Fibroblast of pulmonary artery (primary cell): ENCODE data around the gene RHOT1.
"Not testable (repeated sequence)": the region's sequence is repeated elsewhere in the genome, so short reads cannot be mapped to it uniquely, and the experiment has no call there.

ENCODE experiments used
- DNase-seq: peaks from one replicate; pipeline ENCODE4 v3.0.0-alpha.2; 2010; ENCODE audit warnings: low read depth
- H3K4me3 ChIP-seq: replicated peaks from 2 replicates; pipeline ENCODE4 v1.5.1; 2011; ENCODE audit warnings: low read depth, mild to moderate bottlenecking, control low read depth, low read length, moderate library complexity
- TF ChIP-seq, protein P1 (sequence below): IDR thresholded peaks from 2 replicates; pipeline ENCODE4 v1.5.1; 2011; ENCODE audit warnings: mild to moderate bottlenecking, control low read depth, low read length, inconsistent platforms; ENCODE audit errors: missing control alignments

Gene RHOT1

DNA sequence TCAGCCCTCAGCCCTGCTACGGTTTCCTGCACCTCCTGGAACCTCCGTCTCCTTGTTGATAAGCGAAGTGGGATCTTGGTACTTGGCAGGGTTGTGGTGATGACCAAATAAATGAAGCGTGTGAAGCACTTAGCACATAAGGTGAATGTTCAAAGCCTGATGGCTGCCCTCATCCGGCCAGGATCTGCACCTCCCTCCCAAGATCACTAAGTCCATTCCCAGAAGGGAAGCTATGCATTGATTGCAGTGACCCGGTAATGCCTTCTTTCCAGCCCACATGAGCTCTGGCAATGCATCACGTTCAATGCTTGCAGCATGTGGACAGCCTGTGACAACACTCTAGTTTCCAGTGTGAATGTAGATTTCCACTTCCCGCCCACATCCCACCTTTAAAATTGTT is 24.9 kb upstream of the RHOT1 start:
- no peak for DNase-seq
- no peak overlapping the region for H3K4me3 ChIP-seq
- TF ChIP-seq, protein P1, sequence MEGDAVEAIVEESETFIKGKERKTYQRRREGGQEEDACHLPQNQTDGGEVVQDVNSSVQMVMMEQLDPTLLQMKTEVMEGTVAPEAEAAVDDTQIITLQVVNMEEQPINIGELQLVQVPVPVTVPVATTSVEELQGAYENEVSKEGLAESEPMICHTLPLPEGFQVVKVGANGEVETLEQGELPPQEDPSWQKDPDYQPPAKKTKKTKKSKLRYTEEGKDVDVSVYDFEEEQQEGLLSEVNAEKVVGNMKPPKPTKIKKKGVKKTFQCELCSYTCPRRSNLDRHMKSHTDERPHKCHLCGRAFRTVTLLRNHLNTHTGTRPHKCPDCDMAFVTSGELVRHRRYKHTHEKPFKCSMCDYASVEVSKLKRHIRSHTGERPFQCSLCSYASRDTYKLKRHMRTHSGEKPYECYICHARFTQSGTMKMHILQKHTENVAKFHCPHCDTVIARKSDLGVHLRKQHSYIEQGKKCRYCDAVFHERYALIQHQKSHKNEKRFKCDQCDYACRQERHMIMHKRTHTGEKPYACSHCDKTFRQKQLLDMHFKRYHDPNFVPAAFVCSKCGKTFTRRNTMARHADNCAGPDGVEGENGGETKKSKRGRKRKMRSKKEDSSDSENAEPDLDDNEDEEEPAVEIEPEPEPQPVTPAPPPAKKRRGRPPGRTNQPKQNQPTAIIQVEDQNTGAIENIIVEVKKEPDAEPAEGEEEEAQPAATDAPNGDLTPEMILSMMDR, result no peak

DNA sequence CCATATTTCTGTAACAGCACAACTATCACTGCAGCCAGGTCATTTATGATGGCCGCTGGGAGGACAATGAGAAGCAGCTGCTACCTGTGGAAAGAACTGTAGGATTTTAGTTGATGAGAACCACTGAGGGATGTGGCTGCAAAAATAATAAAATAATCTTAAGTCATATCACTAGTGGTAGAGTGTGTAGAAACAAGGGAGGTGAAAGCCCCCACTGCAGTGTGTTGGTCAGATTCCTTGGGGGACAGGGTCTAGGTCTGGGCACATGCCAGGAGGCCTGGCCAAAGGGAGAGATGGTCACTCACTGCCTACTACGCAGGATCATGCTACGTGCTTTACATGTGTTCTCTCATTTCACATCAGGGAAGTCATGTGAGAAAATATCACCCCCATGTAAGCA is 24.2 kb upstream of the RHOT1 start:
- DNase-seq, H3K4me3 ChIP-seq: not testable (repeated sequence)

DNA sequence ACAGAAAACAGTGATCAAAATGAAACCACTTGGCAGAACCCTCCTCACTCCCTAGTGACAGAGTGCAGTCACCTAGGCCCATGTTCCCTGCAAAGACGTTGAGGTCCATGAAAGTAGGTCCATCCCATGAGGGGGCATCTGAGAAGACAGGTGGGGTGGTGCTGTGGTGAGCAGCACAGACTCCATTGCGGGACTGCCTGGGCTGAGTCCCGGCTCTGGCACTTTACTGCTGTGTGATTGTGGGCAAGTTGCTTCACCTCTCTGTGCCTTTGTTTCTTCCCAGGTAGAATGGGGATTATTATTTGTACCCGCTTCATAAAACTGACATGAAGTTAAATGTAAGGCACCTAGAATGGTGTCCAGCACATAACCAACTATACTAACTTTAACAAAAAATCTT is 23.5 kb upstream of the RHOT1 start:
- no peak for DNase-seq
- TF ChIP-seq, protein P1, result no peak
- no peak overlapping the region for H3K4me3 ChIP-seq

DNA sequence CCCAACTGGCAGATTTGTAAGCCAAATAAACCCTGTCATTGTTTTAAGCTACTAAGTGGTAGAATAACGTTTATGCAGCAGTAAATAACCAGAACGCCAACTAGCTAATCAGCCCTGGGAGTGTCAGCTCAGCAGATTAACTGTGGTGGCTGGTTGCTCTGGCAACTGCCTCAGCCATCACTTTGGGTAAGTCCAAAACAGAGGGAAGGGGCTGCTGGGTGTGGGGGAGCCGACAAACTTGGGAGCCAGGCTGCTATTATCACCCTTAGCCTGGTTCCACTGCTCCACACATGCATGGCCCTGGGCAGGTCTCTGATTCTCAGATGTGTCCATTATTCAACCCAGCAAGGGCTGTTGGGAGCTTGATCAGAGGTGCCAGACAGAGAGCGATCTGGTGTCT is 22.2 kb upstream of the RHOT1 start:
- no peak overlapping the region for H3K4me3 ChIP-seq
- DNase-seq, result no peak
- TF ChIP-seq, protein P1, result no peak

DNA sequence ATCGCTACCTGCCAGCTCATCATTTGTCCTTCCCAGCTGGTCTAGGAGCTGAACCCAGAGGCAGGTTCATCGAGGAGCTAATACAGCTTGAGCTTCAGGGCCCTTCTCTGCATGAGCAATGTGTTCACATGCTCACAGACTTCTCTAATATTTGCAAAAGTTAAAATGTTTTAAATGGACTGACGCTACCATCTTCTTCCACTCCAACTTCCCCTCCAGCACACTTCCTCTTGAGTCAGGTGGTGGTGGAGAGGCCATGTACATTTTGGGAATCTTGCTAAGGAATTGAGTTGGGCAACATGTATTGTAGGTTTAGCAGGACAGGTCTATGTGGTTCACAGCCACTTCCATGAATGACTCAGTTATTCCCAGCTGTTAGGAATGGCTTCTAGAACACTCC is 21.6 kb upstream of the RHOT1 start:
- no peak for DNase-seq
- TF ChIP-seq, protein P1, result no peak

DNA sequence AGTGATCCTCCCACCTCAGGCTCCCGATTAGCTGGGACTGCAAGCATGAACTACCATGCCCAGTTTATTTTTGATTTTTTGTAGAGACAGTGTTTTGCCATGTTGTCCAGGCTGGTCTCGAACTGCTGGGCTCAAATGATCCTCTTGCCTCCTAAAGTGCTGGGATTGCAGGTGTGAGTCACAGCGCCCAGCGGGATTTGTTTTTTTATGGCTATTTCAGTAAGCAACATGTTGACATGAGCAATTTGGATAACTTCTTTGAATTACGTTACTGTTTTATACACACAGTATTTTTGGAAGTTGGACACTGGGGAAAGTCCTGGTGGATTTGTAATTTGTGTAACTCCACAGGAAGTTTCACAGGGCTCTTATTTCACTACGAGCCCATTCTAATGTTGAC is 18.5 kb upstream of the RHOT1 start:
- no peak overlapping the region for H3K4me3 ChIP-seq
- DNase-seq, result peak; percentile 10
- TF ChIP-seq, protein P1, result no peak

More for the DNA sequence above, 21.6 kb upstream of the RHOT1 start:
- no peak overlapping the region for H3K4me3 ChIP-seq

DNA sequence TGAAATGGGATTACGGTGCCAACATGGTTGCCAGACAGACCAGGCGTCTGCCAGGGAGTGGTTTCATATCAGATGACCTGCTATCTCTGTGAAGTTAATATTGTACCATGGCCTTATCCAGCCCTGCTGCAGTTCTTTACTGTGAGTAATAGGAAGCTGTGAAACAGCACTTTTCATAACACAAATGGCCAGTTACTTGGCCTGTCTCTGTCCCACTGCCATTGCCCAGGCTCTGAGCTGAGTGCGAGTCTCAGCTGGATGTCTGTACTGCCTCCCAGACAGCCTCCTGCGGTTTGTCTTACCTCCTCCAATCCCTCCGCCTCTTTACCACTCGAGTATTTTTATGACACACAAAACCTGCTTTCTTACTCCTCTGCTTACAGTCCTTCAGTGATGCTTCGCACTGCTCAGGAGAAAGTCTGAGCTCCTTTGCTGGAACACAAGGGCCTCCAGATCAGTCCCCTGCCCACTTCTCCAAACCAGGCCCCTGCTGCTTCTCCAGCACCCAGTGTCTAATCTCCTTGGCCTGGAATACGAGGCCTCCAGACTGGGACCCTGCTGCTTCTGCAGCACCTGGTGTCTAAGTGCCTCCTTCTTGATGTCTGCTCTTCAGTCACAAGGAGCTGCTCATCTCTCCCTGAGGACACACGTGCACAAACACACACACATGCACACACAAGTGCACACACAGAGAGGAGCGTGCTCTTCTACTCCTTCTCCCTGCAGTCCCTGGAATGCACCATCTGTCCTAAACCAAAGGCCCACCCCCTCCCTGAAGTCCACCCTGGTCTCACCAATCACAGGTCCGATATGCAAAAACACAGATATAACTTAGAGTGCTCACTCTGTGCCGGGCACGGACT is 17.1 kb upstream of the RHOT1 start:
- DNase-seq, result no peak
- TF ChIP-seq, protein P1, result no peak
- H3K4me3 ChIP-seq, result no peak overlapping the region
